GM21447 (cell line): ENCODE measurements around the gene MAP3K20.
A peak's percentile ranks its signal among the peaks of the same experiment; 100 is the strongest.
"Not testable (repeated sequence)": the region's sequence is repeated elsewhere in the genome, so short reads cannot be mapped to it uniquely, and the experiment has no call there.

Source experiments
- ATAC-seq: cut with Tn5 transposase; IDR thresholded peaks from one replicate; pipeline ENCODE4 v1.9.1; 2021; ENCODE audit not compliant: unreplicated experiment

Gene MAP3K20

DNA sequence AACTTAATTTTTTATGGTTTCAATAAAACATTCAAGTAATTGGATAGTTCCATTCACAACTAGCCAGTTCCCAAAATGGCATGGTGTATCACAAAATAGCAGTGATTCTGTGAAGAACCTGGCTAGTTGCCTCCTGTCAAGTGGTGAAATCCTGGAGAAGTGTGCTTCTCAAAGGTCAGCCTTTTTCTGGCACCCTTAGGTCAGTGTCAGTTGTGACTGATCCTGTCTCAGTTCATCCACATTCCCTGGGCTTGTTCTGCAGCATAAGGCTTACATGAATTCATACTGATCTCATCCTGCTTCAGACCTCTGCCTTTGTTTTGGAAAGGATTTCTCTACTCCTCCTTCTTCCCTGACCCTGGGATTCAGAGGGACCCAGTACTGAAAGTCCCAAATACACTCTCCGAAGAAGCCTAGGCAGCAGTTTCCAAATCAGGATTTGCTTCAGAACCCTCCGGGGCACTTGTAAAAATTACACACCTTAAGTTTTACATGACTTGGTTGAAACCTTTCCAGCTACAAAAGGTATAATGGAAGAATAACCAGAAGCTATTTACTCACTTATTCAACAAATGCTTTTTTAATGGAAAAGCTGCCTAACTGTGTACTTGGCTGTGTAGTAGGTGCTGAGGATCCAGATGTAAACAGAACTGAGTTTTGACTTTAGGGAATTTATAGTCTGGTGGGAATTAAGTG, 11.0 kb downstream of the MAP3K20 start:
- ATAC-seq = no peak

DNA sequence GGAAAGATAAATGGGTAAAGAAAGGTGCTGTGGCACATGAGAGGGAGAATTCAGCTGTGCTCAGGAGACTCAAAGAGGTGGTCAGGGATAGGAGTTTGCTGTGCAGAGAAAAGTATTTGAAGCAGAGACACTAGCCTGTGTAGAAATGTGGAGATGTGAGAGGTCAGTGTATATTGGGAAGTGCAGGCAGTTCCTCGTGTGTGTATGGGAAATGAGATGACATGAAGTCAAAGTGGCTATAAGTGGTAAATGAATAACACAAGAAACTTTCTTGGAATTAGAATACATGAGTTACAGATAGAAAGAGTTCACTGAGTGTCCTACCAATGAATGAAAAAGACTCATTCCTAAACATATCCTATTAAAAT, 11.6 kb downstream of the MAP3K20 start:
- no peak for ATAC-seq

- ATAC-seq = no peak
Observed at GRCh38 chr2:173087793-173088496, 12.3 kb downstream of the MAP3K20 start.

DNA sequence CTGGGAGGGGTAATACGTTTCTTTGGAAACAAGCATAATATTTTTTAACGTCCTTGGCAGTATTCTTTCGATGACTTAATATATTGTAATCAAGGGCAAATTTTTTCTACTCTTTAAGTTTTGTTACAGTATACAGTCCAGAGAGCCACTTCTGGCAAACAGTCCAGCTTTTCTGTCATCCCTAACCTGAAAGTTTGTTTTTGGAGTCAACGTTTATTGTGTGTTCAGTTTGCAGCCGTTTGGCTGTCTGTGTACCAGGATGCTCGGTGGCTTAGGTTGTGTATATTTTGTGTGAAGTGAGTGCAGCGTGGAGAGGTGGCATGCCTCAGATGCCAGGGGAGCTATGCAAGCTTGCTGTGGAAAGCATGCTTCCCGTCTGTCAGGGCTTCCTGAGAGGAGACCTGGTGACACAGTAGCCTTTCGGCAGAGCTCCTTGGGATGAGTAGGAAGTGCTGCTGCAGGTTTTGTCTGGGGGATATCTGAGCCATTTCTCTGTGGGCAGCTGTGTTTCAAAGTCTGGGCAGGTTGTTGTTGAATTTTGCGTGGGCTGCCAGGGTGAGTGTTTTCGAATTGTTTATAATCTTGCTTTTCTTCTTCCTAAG, 14.7 kb downstream of the MAP3K20 start:
- no peak for ATAC-seq

DNA sequence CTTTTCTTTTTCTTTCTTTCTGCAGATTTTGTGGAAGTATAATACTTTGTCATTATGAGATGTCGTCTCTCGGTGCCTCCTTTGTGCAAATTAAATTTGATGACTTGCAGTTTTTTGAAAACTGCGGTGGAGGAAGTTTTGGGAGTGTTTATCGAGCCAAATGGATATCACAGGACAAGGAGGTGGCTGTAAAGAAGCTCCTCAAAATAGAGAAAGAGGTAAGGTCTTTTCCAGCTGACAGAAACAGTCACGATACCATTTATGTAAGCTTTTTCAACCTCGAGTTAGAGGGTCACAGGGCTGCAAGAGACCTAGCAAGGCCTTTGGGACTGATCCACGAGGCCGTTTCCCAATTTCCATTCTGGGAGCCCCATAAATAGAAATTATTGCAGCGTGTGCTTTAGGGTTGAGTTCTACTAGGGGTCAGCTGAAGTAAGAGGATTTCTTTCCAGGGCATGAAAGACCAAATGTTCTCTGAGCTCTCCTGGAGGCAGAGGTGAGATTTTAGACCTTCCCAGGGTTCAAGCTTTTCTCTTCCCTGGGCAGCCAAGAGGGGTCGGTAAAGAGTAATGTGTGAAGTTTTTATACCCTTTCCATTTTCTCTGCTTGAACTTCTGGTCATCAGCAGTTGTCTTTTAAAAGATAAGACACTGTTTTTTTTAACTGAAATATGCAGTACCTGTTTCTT, 15.5 kb downstream of the MAP3K20 start:
- no peak for ATAC-seq

- ATAC-seq = no peak
Observed at GRCh38 chr2:173091910-173092309, 16.3 kb downstream of the MAP3K20 start.

GRCh38 chr2:173092844-173093402, 17.3 kb downstream of the MAP3K20 start:
- no peak for ATAC-seq

DNA sequence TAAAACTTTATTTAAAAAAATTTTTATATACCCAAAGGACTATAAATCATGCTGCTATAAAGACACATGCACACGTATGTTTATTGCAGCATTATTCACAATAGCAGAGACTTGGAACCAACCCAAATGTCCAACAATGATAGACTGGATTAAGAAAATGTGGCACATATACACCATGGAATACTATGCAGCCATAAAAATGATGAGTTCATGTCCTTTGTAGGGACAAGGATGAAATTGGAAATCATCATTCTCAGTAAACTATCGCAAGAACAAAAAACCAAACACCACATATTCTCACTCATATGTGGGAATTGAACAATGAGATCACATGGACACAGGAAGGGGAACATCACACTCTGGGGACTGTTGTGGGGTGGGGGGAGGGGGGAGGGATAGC, 18.0 kb downstream of the MAP3K20 start:
- not testable (repeated sequence) for ATAC-seq

DNA sequence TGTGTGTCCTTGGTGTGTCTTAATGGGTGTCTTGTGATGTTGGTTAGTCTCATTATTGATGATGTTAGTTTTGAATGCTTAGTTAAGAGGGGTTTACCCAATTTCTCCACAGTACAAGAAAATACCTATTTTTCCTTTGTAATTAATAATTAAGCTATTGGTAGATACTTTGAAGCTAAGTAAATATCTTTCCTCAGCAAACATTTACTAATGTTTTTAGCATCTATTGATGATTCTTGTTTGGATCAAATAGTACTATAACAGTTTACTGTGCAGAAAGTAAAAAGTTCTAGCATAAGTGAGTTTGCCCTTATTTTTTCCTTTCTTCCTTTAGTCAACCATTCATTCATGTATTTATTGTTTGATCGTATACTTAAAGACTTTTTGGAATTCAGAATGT, 19.1 kb downstream of the MAP3K20 start:
- ATAC-seq = no peak

- ATAC-seq = no peak
Observed at GRCh38 chr2:173095356-173095755, 19.7 kb downstream of the MAP3K20 start.

DNA sequence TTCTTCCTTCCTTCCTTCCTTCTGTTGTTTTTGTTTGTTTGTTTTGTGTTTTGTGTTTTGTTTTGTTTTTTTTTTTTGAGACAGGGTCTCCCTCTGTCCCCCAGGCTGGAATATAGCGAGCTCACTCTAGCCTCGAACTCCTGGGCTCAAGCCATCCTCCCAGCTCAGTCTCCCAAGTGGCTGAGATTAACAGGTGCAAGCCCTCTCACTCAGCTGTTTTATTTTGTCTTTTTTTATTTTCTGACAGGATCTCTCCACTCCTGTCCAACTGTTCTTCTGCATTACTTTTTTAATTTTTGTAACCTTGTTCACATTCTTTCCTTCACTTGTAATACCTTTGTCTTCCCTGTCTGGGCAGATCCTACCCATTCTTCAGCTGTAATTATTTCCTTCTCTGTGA, 23.6 kb downstream of the MAP3K20 start:
- ATAC-seq = no peak

- no peak for ATAC-seq
Observed at GRCh38 chr2:173099804-173100203, 24.2 kb downstream of the MAP3K20 start.

GRCh38 chr2:173101687-173102086, 26.0 kb downstream of the MAP3K20 start:
- ATAC-seq = peak; percentile 79

DNA sequence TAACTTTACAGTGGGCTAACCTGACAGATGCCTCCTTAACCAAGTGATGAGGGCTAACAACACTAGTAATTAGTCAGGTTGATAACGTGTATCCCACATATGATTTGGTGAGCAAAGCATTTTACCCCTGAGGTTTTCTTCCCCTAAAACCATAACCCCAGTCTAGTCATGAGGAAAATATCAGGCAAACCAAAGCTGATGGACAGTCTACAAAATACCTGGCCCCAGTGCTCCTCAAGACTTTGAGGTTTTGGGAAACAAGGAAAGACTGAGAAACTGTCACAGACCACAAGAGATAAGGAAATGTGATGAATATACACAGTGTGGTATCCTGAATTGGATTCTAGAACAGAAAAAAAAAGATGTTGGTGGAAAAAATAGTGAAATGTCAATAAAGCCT, 28.5 kb downstream of the MAP3K20 start:
- ATAC-seq = no peak

DNA sequence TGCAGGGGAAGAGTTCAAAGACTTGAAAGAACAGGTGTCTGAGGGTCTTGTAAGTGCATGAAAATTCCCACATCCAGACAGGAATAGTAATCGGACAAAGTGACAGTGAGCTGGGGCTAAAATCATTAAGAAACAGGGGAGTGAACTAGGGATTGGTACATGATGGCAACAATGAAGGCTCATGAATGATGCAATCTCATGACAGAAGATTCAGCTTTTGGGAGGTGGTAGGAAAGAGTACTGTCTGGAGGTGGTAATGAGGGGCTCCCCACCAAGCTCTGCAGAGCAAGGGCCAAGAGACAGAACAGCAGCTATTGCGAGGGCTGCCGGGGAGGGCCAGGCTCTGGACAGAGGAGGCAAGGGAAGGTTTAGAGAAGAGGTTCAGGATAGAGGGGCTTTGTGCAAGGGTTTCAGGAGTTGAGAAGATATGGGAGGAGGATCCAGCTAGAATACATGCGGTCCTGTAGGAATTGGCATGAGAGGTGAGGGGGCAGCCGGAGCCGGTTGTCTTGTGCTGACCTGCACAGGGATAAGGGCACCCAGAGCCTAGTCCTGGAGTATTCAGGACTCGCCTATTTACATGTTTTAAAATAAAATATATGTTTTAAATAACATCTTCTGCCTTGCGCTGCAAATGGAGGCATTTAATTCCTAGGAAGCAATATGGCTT, 31.4 kb downstream of the MAP3K20 start:
- ATAC-seq = no peak

- no peak for ATAC-seq
Observed at GRCh38 chr2:173107629-173108022, 32.0 kb downstream of the MAP3K20 start.

DNA sequence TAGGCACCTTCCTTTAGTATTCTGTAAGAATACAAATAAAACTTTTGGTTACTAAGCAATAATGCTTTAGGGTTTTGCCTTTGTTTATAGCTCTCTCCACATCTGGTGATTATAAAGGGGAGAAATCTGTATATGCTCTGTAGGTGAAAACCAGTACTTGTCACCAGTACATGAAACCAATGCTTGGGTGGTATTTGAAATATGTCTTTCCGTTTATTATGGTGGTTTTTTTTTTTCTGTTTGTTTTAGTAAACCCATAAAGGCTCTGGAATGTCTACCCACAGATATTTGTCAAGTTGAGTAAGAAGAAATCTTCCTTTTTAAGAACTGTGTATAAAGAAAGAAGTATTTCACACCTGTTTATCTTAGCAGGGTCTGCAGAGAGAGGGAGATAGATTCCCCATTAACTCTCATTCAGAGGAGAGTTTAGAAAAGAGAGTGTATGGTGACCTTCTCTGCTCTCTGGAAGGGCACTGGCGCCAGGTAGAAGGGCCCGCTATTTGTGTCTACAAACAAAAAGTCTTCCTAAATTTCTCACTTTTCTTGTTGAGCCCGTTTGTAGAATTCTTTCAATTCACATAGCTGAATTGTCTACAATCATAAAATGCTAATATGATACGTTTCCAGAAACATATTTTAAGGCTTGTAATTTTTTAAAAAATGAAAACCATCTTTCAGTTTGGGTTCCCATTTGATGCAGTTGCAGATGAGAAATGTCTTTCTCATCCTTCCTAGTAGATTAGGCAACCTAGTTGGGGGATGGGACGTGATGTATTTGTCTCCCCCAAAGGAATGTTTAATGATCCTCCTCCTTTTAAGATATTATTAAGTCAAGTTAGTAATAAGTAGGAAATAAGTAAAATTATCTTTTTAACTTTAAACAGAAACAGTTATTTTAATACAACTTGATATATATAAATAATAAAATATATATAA, 33.9 kb downstream of the MAP3K20 start:
- ATAC-seq = no peak

- ATAC-seq = no peak
Observed at GRCh38 chr2:173117678-173118077, 42.0 kb downstream of the MAP3K20 start.

- no peak for ATAC-seq
Observed at GRCh38 chr2:173118395-173118794, 42.7 kb downstream of the MAP3K20 start.
